Smooth muscle cell of the brain vasculature (primary cell): ENCODE data around the gene FAM186B.
"Not testable (repeated sequence)": the region's sequence is repeated elsewhere in the genome, so short reads cannot be mapped to it uniquely, and the experiment has no call there.

ENCODE experiments used
- DNase-seq: peaks from one replicate; pipeline ENCODE4 v3.0.0-alpha.2; 2012; ENCODE audit warnings: low read depth, low spot score

The FAM186B gene, protein sequence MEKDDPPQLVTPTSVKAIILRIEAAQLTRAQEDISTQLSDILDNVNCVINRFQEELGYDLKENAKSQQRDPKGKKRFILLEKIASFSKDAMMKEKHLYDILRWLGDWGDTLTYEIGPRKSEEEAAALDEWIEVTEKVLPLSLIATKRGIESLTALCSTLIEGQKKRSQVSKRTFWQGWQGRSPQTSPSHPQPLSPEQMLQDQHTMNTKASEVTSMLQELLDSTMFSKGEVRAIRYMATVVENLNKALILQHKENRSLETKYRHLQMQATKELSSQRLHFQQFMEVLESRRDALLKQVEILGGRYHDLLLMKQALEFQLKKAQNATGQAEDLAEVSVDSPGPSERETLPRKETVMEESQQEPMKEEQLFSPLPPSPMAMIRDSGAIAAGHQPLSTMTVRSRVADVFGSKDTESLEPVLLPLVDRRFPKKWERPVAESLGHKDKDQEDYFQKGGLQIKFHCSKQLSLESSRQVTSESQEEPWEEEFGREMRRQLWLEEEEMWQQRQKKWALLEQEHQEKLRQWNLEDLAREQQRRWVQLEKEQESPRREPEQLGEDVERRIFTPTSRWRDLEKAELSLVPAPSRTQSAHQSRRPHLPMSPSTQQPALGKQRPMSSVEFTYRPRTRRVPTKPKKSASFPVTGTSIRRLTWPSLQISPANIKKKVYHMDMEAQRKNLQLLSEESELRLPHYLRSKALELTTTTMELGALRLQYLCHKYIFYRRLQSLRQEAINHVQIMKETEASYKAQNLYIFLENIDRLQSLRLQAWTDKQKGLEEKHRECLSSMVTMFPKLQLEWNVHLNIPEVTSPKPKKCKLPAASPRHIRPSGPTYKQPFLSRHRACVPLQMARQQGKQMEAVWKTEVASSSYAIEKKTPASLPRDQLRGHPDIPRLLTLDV

DNA sequence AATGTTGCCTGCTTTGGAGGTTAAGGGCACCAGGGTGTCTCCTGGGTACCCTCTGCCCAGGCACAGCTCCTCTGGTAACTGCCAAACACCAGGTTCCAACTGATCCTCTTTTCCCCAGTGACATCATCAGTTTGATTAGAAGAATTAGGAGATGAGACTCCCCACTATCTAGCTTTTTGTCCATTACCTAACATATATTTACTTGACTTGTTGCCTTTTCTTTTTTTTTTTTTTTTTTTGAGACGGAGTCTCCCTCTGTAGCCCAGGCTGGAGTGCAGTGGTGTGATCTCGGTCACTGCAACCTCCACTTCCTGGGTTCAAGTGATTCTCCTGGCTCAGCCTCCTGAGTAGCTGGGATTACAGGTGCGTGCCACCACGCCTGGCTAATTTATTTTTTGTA lies at the start of gene FAM186B:
FAM186B (minus strand) TSS at position 101 of the 400 bp plus-strand sequence. CDS start 162 bp downstream, outside the sequence.
- DNase-seq: not testable (repeated sequence)

DNA sequence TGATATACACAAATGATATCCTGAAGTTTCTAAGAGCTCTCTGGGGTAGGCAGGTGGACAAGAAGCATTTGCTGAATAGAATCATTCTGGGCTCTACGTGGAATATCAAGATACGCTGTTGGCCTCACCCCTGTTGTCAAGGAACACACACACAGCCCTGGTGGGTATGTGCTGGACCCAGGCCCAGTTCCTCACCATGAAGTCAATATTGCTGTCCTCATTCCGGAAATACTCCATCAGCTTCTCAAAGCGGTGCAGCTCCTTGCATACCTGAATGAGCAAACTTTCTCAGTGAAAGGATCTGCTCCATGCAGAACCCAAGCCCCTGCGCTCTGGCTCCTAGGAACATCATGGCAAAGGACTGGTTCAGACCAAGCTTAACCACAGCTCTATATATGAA lies 49.3 kb upstream of the FAM186B start:
- DNase-seq: no peak

DNA sequence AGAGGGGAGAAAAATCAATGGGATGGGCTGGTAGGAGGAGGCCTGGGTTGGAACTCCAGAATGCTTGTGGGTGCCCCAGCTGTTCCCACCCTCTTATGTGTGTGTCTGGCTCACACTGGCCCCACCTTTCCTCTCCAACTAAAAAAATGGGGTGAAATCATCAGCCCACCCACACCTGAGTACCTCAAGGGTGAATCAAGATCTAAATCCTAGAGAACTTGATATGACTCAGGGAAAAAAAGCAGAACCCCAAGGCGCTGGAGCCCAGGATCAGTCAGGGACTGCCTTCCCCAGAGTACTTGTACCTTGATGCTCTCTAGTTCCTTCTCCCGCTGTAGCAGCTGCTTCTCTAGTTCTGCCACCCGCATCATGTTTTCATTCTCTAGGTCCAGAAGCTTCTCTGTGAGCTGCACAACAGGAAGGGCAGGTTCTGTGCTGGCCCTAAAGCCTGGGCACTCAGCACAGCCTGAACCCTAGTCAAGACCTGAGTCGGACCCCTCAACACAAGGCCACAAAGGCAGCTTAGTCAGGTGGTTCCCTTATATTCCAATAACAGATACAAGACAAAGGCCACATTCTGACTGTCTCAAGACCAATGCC lies 47.6 kb upstream of the FAM186B start:
- no peak for DNase-seq

GRCh38 chr12:49651855-49652254 lies 46.4 kb upstream of the FAM186B start:
- no peak for DNase-seq

DNA sequence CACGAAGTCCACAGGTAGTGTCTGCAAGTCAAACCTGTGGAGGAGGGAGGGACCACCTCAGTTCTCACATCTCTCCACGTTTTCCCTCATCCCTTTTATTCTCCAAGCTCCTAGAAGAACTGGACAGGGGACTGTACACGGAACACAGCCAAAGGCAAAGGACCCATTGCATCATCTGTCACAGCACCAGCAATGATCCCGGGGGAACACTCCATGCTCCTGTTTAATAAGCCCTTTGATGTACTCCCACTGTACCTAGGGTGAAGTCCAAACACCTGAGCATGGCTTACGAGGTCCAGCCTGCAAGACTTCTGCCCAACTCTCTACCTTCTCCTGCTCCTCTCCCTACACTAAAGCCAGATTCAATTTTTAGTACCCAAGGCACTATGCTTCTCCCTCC lies 44.5 kb upstream of the FAM186B start:
- DNase-seq: no peak

DNA sequence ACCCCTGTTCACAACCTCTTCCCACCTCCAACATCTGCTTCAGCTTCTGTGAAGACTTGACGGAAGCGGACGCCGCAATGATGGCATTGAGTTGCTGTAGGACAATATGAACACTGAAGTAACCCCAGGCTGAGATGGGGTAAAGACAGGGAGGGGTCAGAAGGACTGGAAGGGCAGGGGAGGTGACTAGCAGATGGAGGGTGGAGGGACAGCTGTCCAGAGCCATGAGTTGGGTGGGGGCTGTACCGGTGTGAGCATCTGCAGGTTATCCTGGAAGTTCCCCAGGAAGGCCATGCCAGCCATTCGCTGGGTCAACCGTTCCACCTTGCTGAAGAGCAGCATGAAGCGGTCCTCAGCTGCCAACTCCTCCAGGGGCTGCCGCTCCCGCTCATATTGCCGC lies 44.0 kb upstream of the FAM186B start:
- DNase-seq: no peak

DNA sequence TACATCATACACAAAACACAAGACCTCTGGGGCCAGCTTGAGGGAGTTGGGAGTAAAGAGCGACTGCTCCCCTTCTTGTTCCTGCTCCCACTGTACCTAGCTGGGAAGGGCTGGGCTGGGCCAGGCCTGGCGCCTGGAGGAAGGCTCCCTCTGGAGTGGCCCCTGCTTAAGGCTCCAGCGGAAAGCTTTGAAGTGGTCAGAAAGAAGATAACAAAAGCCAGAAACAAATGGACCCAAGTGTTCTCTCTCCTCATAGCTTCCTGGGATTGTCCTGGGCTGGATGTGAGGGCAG lies 43.2 kb upstream of the FAM186B start:
- DNase-seq: no peak

DNA sequence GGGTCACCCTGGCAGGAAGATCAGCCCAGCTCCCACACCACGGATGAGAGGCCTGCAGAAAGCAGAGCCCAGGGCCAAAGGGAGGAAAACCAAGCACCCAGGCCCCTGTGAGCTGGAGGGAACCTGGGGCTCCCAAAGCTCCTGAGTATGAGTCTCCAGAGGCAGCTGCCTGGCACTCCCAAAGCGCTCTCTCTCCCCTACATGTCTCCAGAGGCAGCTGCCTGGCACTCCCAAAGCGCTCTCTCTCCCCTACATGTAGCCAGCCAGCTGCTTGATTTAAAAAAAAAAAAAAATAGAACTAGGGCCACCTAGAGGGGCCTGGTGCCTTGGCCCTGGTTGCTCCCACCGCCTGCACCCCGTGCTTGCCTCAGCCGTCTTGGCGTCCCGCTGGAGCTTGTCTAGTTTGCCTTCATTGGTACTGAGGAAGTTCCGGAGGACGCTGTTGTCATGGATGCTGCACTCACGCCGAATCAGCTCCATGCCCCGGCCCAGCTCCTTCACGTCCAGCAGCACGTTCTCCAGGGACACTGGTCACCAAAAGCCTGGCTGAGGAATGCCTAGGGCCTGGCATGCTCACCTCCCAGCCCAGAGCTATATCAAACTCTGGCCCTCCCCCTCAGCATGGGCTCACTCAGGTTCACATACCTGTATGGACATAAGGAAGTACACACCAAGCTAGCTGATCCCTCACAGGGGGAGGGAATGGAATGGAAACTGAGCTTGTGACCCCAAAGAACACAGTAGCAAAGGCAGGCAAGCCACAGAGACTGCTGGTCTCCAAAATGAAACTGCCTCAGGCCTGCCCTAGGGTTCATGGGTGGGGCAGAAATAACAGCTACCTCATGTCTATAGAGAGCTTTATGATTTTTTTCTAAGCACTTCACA lies 42.6 kb upstream of the FAM186B start:
- no peak for DNase-seq

DNA sequence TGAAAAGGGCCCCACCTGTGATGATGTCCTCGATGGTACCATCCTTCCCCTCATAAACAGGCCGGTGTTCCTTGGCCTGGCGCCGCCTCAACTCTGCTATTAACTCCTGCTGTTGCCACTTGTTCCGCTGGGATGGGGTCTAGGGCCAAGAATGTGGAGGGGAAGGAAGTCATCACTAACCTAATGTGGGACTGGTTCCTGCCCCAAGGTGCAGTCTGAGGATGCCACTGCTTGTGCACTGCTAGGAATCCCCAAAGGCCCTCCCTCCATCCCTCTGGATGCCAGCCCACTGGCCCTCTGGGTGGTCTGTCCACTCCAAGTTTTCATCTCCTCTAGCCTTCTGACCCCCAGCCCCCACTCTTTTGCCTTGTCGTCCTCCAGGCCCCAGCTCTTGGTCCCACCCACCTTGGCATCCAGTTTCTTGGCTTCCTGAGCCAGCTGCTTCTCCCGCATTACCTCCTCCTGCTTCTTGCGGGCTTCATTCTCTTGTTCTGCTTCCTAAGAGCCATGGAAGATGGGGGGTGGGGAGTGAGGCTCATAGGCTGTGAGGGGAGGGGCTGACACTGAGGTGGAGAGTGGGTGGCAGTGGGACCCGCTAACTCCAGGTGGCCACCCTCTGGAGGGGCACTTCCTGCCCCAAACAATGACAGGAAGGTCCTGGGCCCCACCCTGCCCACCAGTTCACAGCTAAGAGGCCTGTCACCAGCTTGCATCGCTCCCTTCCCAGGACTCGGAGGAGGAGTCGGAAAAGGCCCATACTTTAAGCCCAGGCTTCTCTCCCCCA lies 41.6 kb upstream of the FAM186B start:
- DNase-seq: no peak

- DNase-seq: no peak
These were observed 40.9 kb upstream of the FAM186B start for GRCh38 chr12:49646331-49646830.

- DNase-seq: no peak
These were observed 40.0 kb upstream of the FAM186B start for GRCh38 chr12:49645146-49646039.

- DNase-seq: peak; percentile 44
These were observed 39.2 kb upstream of the FAM186B start for GRCh38 chr12:49644620-49644994.

DNA sequence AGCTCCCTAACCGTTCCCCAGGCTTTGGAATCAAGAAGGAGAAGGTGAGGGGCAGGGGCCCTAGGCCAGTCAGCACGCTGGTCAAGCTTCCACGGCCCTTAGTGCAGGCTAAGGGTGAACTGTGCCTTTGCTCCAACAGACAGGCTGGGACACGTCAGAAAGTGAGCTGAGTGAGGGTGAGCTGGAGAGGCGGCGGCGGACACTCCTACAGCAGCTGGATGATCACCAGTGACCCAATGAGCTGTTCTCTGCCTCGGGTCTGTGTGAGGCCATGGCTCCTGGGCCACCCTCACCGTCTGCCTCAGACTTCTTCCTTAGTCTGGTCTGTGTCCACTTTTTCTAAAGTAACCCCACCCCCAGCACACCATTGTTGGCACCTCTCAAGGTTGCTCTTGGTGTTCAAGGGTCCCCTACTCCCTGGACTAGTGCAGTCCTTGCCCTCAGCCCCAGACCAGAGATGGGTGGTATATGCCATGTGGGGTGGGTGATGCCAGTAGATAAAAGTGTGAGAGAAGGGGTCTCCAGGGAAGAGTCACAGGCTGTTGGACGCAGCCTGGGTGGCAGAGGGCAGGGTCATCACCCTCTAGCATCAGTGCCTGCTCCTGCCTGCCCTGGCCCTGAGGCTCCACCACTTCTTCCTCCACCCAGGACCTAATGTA lies 38.7 kb upstream of the FAM186B start:
- DNase-seq: no peak

- no peak for DNase-seq
These were observed 37.7 kb upstream of the FAM186B start for GRCh38 chr12:49643135-49643534.

DNA sequence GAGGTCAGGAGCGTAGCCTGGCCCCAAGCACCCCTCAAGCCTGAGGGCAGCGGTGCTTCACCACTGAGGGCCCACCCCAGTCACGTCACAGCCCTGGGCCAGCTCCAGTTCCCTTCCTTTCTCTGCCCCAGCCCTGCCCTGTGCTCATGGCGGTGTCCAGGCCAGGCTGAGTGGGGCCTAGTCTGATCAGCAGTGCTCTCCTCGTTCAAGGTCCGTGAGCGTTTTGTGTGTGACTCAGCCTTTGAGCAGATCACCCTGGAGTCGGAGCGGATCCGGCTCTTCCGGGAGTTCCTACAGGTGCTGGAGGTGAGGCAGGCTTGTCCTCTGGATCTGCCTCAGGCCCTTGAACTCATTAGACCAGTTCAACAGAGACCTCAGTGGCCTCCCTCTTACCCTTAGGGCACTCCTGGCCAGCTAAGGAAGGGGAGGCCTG lies 36.9 kb upstream of the FAM186B start:
- no peak for DNase-seq

DNA sequence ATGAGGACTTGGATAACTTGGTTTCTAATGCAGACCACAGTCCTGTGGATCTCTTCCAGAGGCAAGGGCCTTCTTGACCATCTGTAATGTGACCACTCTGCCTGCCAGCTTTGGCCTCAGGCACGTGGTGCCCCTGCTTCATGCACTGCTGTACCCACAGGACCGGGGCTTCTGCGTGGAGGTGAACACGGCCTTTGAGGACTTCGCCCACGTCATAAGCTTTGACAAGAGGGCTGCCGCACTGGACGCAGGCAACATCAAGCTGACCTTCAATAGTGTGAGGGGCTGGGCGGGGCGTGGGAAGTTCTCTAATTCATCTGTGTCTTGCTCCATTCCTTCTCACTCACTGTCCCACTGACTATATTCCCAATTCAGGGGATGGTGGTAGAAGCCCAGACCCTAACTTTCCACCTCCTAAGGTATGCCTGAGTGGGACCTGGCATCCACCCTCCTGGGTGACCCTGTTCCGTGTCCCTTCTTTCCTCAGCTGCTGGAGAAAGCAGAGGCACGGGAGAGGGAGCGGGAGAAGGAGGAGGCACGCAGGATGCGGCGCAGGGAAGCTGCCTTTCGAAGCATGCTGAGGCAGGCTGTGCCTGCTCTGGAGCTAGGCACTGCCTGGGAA lies 36.4 kb upstream of the FAM186B start:
- no peak for DNase-seq

DNA sequence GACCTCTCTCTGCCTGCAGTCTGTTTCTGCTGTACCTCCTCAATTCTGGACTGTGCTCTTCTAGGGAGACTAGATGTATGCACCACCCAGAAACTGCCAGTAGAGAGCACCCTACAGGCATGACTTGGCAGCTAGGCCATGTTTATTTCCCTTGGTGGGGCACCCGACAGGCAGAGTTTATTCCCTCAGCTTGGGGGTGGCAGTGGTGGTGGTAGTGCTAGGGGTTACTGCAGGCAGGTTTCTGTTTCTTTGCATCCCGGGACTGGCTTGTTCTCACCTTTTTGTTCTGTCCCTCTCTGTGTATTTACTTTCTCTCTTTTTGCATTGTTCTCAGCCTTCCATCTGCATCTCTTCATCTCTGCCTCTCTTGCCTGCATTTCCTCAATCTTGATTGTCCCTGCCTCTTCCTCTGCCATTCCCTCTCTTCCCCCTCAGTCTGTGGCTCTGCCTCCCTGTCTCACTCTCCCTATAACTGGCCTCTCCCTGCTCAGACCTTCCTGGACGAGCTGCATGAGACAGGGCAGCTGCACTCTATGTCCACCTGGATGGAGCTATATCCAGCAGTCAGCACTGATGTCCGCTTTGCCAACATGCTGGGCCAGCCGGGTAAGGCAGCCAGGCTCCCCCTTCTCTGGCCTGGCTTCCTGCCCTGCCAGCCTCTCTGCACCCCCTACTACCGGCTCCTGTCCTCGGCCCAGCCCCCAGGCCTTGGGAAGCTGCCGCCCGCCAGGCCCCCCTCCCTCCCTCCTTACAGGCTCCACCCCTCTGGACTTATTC lies 31.7 kb upstream of the FAM186B start:
- no peak for DNase-seq

DNA sequence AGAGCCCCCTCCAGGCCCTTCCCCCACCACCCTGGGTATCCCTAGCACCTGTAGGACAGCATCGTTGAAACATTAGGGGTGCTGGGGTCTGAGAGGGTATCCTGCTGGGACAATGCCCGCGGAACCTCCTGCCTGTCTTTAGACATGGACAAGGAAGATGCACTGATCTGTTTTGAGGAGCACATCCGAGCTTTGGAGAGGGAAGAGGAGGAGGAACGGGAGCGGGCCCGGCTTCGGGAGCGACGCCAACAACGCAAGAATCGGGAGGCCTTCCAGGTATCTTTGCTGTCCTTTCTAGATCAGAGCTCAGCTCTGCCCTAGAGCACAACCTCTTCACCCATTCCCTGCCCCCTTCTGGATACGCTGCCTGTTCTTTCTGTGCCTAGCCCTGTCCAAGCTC lies 31.1 kb upstream of the FAM186B start:
- DNase-seq: no peak
